Measurements from ENCODE around the gene SP140L.

DNA sequence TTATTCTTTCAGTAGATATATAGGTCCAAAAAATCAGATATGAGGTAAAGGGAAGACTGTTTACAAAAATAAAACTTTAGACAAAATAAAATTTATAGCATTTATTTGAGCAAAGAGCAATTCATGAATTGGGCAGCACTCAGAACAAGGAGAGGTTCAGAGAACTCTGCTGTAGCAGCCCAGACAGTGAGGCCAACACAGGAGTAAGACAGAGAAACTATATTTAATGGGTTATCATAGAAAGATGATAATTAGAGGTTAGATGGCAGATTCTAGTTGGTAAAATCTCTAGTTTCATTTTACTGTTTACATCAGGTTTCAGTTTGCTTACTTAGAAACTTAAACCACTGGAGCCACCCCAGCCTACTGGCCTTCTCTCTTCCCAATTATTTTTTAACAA is 30.1 kb upstream of the SP140L start:
- no peak for TF ChIP-seq POLR2A (IDR thresholded peaks at IDR 0.05; ENCODE audit: low read depth, low read length)
- TF ChIP-seq TAF1 (IDR thresholded peaks at IDR 0.05; ENCODE audit: borderline replicate concordance, low read depth, low read length): no peak

All from GM12892 (cell line).